ENCODE results near the gene SLC9A1. TPM values are rescaled to one million over a fixed set of nuclear protein-coding genes. Genes with fewer than 3 reads are reported as not detected.

SLC9A1 gene
- total and polyA plus RNA-seq, 10 of the 15 experiments (the other 5 are each of a cell fraction or from before 2014, with no cell fraction given): 0.87 to 21.4 (median 4.3) TPM

GRCh38 chr1:27101696-27102095 lies 53.2 kb downstream of the SLC9A1 start:
- no peak for FAIRE-seq
- TF ChIP-seq RBBP5 (conservative IDR thresholded peaks at IDR 0.05) (no peak), USF2 (IDR thresholded peaks at IDR 0.05; ENCODE audit: borderline replicate concordance, low read depth, low read length) (no peak), ASH2L (IDR thresholded peaks at IDR 0.05; ENCODE audit: borderline replicate concordance, low read depth) (no peak), JUNB (IDR thresholded peaks at IDR 0.05) (no peak), ZBED1 (IDR thresholded peaks at IDR 0.05; ENCODE audit: borderline replicate concordance) (no peak), IRF5 (IDR thresholded peaks at IDR 0.05; ENCODE audit: borderline replicate concordance) (no peak), ATF3 (IDR thresholded peaks at IDR 0.05; ENCODE audit: borderline replicate concordance, extremely low read depth, low read depth, low read length) (no peak), HCFC1 (IDR thresholded peaks at IDR 0.05; ENCODE audit: low read length) (no peak), YBX1 (IDR thresholded peaks at IDR 0.05) (no peak), BCL11A (IDR thresholded peaks at IDR 0.05; ENCODE audit: low read depth, low read length) (no peak), TCF7 (IDR thresholded peaks at IDR 0.05; ENCODE audit: borderline replicate concordance) (no peak), ZNF24 (IDR thresholded peaks at IDR 0.05) (no peak), MAX (IDR thresholded peaks at IDR 0.05; ENCODE audit: low read depth, low read length) (no peak), SIX5 (IDR thresholded peaks at IDR 0.05; ENCODE audit: low read depth, low read length, severe bottlenecking) (no peak), ZNF207 (IDR thresholded peaks at IDR 0.05; ENCODE audit: borderline replicate concordance) (no peak), SMAD1 (IDR thresholded peaks at IDR 0.05; ENCODE audit: low read depth, partially characterized antibody) (no peak), ESRRA (IDR thresholded peaks at IDR 0.05; ENCODE audit: low read length) (no peak)
- no TSS peak for BruUV-seq (replicated peaks)
- ChIA-PET CTCF (interaction anchor here (0.6 to 16.9 kb wide), 21 partner anchors 10 to 293 kb away, joined by 3 to 577 read pairs (median 7); no protein-coding TSS in a partner anchor), SMC1A (ENCODE audit: uncharacterized antibody, unreplicated experiment) (interaction anchor here (0.9 to 2.6 kb wide), 12 partner anchors 10 to 195 kb away, joined by 3 to 11 read pairs (median 5); partner anchors contain the start of gene SLC9A1), RAD21 (ENCODE audit: unreplicated experiment) (interaction anchor here (0.6 to 12.7 kb wide), 14 partner anchors 11 to 199 kb away, joined by 3 to 224 read pairs (median 8); partner anchors contain the start of gene SLC9A1), POLR2A (no interaction called here)
- no peak overlapping the region for H2AFZ ChIP-seq (ENCODE audit: control insufficient read depth, low read depth, low read length)
- intact Hi-C loops (cut with micrococcal nuclease; ENCODE audit: unreplicated experiment) (loop anchor here (1.0 to 2.0 kb wide), 3 partner anchors 97 to 293 kb away; no protein-coding TSS in a partner anchor), in situ Hi-C loops (cut with MboI) (loop anchor here (5.0 kb wide), 3 partner anchors 96 to 291 kb away; partner anchors contain the start of gene GPR3)
- no peak overlapping the region for H3K27ac ChIP-seq (ENCODE audit: control insufficient read depth, insufficient read depth)
- H3K9me3 ChIP-seq (replicated peaks; ENCODE audit: control insufficient read depth, insufficient read depth, low read length): no peaks in the 10 kb centered on the region
- peaks cover 20% of the 10 kb centered on the region for H3K4me1 ChIP-seq (ENCODE audit: control insufficient read depth, insufficient read depth, low read length)
- WGBS (ENCODE audit: insufficient coverage, insufficient replicate concordance, low lambda C conversion rate, missing lambda C conversion rate): 98% methylated on average over 13 of the region's 15 CpGs
- no peak overlapping the region for H3K4me3 ChIP-seq
- no peaks in the 10 kb centered on the region for H4K20me1 ChIP-seq (ENCODE audit: control insufficient read depth, insufficient read depth)
- H3K27me3 ChIP-seq (replicated peaks in 1 of 2; ENCODE audit: control insufficient read depth in 2 of 2, insufficient read depth in 2 of 2, low read length in 1 of 2): no peaks in the 10 kb centered on the region
- DNase-seq (ENCODE audit: low read depth, low spot score): no peak
- no peaks in the 10 kb centered on the region for H3K79me2 ChIP-seq (ENCODE audit: control insufficient read depth, insufficient read depth, low read length)
- H3K4me2 ChIP-seq (ENCODE audit: control insufficient read depth, insufficient read depth): no peak overlapping the region
- no peak overlapping the region for H3K9ac ChIP-seq (ENCODE audit: control insufficient read depth, insufficient read depth, low read length)
- H3K36me3 ChIP-seq (ENCODE audit: control insufficient read depth in 2 of 2, insufficient read depth in 2 of 2, low read length in 1 of 2): peaks cover 3 to 4% of the 10 kb centered on the region in 2 experiments; a peak in 3 of 4 replicates
- ATAC-seq: no peak

Measured in GM12878 (cell line).